H1 (cell line): ENCODE measurements around the gene RAB29. TPM values are rescaled to one million over a fixed set of nuclear protein-coding genes. Genes with fewer than 3 reads are reported as not detected.

ENCODE experiments used
- CTCF ChIA-PET: fragments of 300-600 bp; sonication (Branson Sonifier 250); formaldehyde crosslinking; loops from one replicate; lab custom pipeline; 2021; ENCODE audit not compliant: partially characterized antibody; lab: Charles Lee
- POLR2A ChIA-PET: fragments of 300-600 bp; sonication (Branson Sonifier 250); formaldehyde crosslinking; loops from one replicate; lab custom pipeline; 2021; ENCODE audit warnings: inconsistent platforms; ENCODE audit not compliant: partially characterized antibody; lab: Charles Lee
- DNase-seq, 2 experiments: peaks; one replicate each; pipeline versions ENCODE4 v3.0.0 to v3.0.0-alpha.2; 2010 to 2022; ENCODE audit warnings: low spot score in 2 of 2, low read depth in 1 of 2, mixed read lengths in 1 of 2
- FAIRE-seq: peaks from 2 replicates; lab custom pipeline; 2011; peaks lifted over from hg19 to GRCh38; lab: Jason Lieb, UNC
- H2AFZ ChIP-seq: 2 replicates; pipeline ENCODE4 v1.8.1; 2012; ENCODE audit warnings: low read length, inconsistent platforms
- H2AK5ac ChIP-seq: 2 replicates; pipeline ENCODE4 v1.6.1; 2013; ENCODE audit warnings: low read depth, low read length
- H2BK120ac ChIP-seq: replicated peaks from 2 replicates; pipeline ENCODE3; 2013; ENCODE audit warnings: low read depth, low read length, inconsistent platforms
- H2BK12ac ChIP-seq: 2 replicates; pipeline ENCODE4 v1.6.1; 2013; ENCODE audit warnings: low read depth, low read length
- H2BK15ac ChIP-seq: 2 replicates; pipeline ENCODE4 v1.6.1; 2013; ENCODE audit warnings: low read length
- H2BK20ac ChIP-seq: 2 replicates; pipeline ENCODE4 v1.6.1; 2013; ENCODE audit warnings: low read length
- H2BK5ac ChIP-seq: 2 replicates; pipeline ENCODE4 v1.6.1; 2013; ENCODE audit warnings: low read depth, low read length
- H3K14ac ChIP-seq: 2 replicates; pipeline ENCODE4 v1.6.1; 2013; ENCODE audit warnings: inconsistent platforms; ENCODE audit not compliant: insufficient read length
- H3K18ac ChIP-seq: 2 replicates; pipeline ENCODE4 v1.6.1; 2013; ENCODE audit warnings: low read length; ENCODE audit errors: extremely low read depth
- H3K23ac ChIP-seq: 2 replicates; pipeline ENCODE4 v1.6.1; 2013; ENCODE audit warnings: inconsistent platforms; ENCODE audit not compliant: insufficient read length
- H3K23me2 ChIP-seq: 2 replicates; pipeline ENCODE4 v1.6.1; 2013; ENCODE audit warnings: low read depth, low read length
- H3K27ac ChIP-seq: 2 replicates; pipeline ENCODE4 v1.6.1; 2011; ENCODE audit warnings: low read depth, low read length, inconsistent platforms
- H3K27me3 ChIP-seq, 4 experiments: replicated peaks in 1 of 4; 1 replicate in 1 of 4; 2 replicates in 3 of 4; pipeline versions ENCODE4 v1.6.1 to v1.8.1; 2011 to 2013; ENCODE audit warnings: low read length in 3 of 4, mild to moderate bottlenecking in 3 of 4, inconsistent platforms in 2 of 4, mixed read lengths in 2 of 4, moderate library complexity in 1 of 4; ENCODE audit not compliant: control insufficient read depth in 3 of 4, insufficient read depth in 3 of 4; ENCODE audit errors: extremely low read depth in 1 of 4
- H3K36me3 ChIP-seq, 4 experiments: 2 replicates each; pipeline versions ENCODE4 v1.6.1 to v1.8.1; 2011 to 2013; ENCODE audit warnings: mild to moderate bottlenecking in 4 of 4, low read length in 3 of 4, moderate library complexity in 2 of 4, control low read depth in 1 of 4, inconsistent platforms in 1 of 4; ENCODE audit not compliant: insufficient read depth in 4 of 4, control insufficient read depth in 2 of 4
- H3K4ac ChIP-seq: replicated peaks from 2 replicates; pipeline ENCODE3; 2013; ENCODE audit warnings: low read length, low read depth, mixed read lengths, inconsistent platforms; ENCODE audit not compliant: insufficient read length
- H3K4me1 ChIP-seq, 4 experiments: replicated peaks in 1 of 4; 1 replicate in 1 of 4; 2 replicates in 3 of 4; pipeline versions ENCODE4 v1.6.1 to v1.8.1; 2011 to 2013; ENCODE audit warnings: low read length in 3 of 4, inconsistent platforms in 2 of 4, mixed read lengths in 1 of 4; ENCODE audit not compliant: insufficient read depth in 4 of 4, control insufficient read depth in 3 of 4
- H3K4me2 ChIP-seq, 2 experiments: 2 replicates each; pipeline versions ENCODE4 v1.6.1 to v1.8.1; 2011 to 2013; ENCODE audit warnings: low read depth in 2 of 2, low read length in 2 of 2, control low read depth in 1 of 2, inconsistent platforms in 1 of 2, mild to moderate bottlenecking in 1 of 2; ENCODE audit not compliant: insufficient read depth in 1 of 2
- H3K4me3 ChIP-seq, 4 experiments: fragments of 200-600, 300-600 bp in 1 of 4; sonication (generic), shearing (Covaris generic), sonication (Bioruptor Twin) in 1 of 4; 2 replicates each; pipeline versions ENCODE4 v1.5.1 to v1.8.1; 2011 to 2016; ENCODE audit warnings: low read length in 4 of 4, low read depth in 3 of 4, control low read depth in 2 of 4, inconsistent platforms in 2 of 4, mild to moderate bottlenecking in 2 of 4, mixed read lengths in 1 of 4, moderate library complexity in 1 of 4; ENCODE audit not compliant: insufficient read depth in 2 of 4; ENCODE audit errors: extremely low read depth in 1 of 4
- H3K56ac ChIP-seq: replicated peaks from 2 replicates; pipeline ENCODE3; 2013; ENCODE audit warnings: low read depth, mild to moderate bottlenecking, mixed read lengths, low read length, inconsistent platforms; ENCODE audit not compliant: insufficient read length
- H3K79me1 ChIP-seq: 2 replicates; pipeline ENCODE4 v1.6.1; 2013; ENCODE audit warnings: low read depth, low read length, control low read depth
- H3K79me2 ChIP-seq, 2 experiments: 2 replicates each; pipeline versions ENCODE4 v1.6.1 to v1.8.1; 2012 to 2013; ENCODE audit warnings: low read length in 2 of 2, mild to moderate bottlenecking in 2 of 2, inconsistent platforms in 1 of 2; ENCODE audit not compliant: insufficient read depth in 2 of 2, control insufficient read depth in 1 of 2
- H3K9ac ChIP-seq, 4 experiments: replicated peaks in 1 of 4; 1 replicate in 1 of 4; 2 replicates in 3 of 4; pipeline versions ENCODE4 v1.6.1 to v1.8.1; 2011 to 2013; ENCODE audit warnings: low read depth in 3 of 4, low read length in 3 of 4, control low read depth in 2 of 4, mild to moderate bottlenecking in 2 of 4, moderate library complexity in 2 of 4, inconsistent platforms in 1 of 4; ENCODE audit errors: extremely low read depth in 1 of 4
- H3K9me3 ChIP-seq, 2 experiments: 2 replicates each; pipeline versions ENCODE4 v1.6.1 to v1.8.1; 2012 to 2013; ENCODE audit warnings: mild to moderate bottlenecking in 2 of 2, moderate library complexity in 2 of 2, control low read depth in 1 of 2, inconsistent platforms in 1 of 2, low read depth in 1 of 2, low read length in 1 of 2, mixed read lengths in 1 of 2; ENCODE audit not compliant: insufficient read depth in 2 of 2
- H4K20me1 ChIP-seq, 2 experiments: replicated peaks in 1 of 2; 2 replicates each; pipeline versions ENCODE3 to v1.8.1; 2011 to 2013; ENCODE audit warnings: inconsistent platforms in 2 of 2, low read length in 2 of 2, mild to moderate bottlenecking in 1 of 2; ENCODE audit not compliant: insufficient read depth in 2 of 2, control insufficient read depth in 1 of 2
- H4K5ac ChIP-seq: 2 replicates; pipeline ENCODE4 v1.6.1; 2013; ENCODE audit warnings: low read length, low read depth, mixed read lengths, inconsistent platforms; ENCODE audit not compliant: insufficient read length
- H4K8ac ChIP-seq: 2 replicates; pipeline ENCODE4 v1.8.0; 2013; ENCODE audit warnings: mild to moderate bottlenecking, moderate library complexity, low read length, inconsistent platforms; ENCODE audit not compliant: insufficient read depth; ENCODE audit errors: extremely low read depth
- H4K91ac ChIP-seq: replicated peaks from 2 replicates; pipeline ENCODE3; 2013; ENCODE audit warnings: low read length, mixed read lengths, inconsistent platforms; ENCODE audit not compliant: insufficient read length
- CTCF ChIP-seq, 3 experiments: IDR thresholded peaks; 1 replicate in 2 of 3; 2 replicates in 1 of 3; pipeline versions ENCODE4 v1.5.1 to v1.6.1; 2011; ENCODE audit warnings: low read length in 3 of 3, mild to moderate bottlenecking in 3 of 3, inconsistent platforms in 2 of 3, low read depth in 1 of 3, moderate library complexity in 1 of 3; ENCODE audit not compliant: insufficient read depth in 1 of 3; ENCODE audit errors: control extremely low read depth in 1 of 3
- GABPA ChIP-seq: IDR thresholded peaks from 2 replicates; pipeline ENCODE4 v1.6.1; 2011; ENCODE audit warnings: mild to moderate bottlenecking, low read length, moderate library complexity, borderline replicate concordance; ENCODE audit not compliant: insufficient read depth
- HDAC2 ChIP-seq, 2 experiments: fragments of 300-600 bp in 1 of 2; sonication (generic) in 1 of 2; IDR thresholded peaks; 2 replicates each; pipeline ENCODE4 v1.6.1; 2011 to 2012; ENCODE audit warnings: low read depth in 2 of 2, low read length in 2 of 2, mild to moderate bottlenecking in 2 of 2, moderate library complexity in 2 of 2, borderline replicate concordance in 1 of 2, inconsistent platforms in 1 of 2
- PHF8 ChIP-seq: fragments of 200-600 bp; sonication (generic); conservative IDR thresholded peaks from 2 replicates; pipeline ENCODE4 v1.7.1; 2012; ENCODE audit warnings: low read depth, mild to moderate bottlenecking, inconsistent platforms, low read length, moderate library complexity
- SP4 ChIP-seq: IDR thresholded peaks from 2 replicates; pipeline ENCODE4 v1.6.1; 2012; ENCODE audit warnings: low read length, inconsistent platforms
- WGBS, 2 experiments: shearing (Covaris generic) in 1 of 2; methylation state at CpG; one replicate each; pipeline versions ENCODE4 v1.1.6 to v1.1.7; 2013 to 2015; ENCODE audit warnings: low lambda C conversion rate in 2 of 2, mixed read lengths in 2 of 2, inconsistent platforms in 1 of 2, low coverage in 1 of 2, missing lambda C conversion rate in 1 of 2; ENCODE audit not compliant: insufficient replicate concordance in 2 of 2, insufficient coverage in 1 of 2, insufficient read length in 1 of 2; ENCODE audit errors: extremely low coverage in 1 of 2, missing lambda C conversion rate in 1 of 2; 5-methylcytosine and 5-hydroxymethylcytosine counted together
- polyA plus RNA-seq, 7 experiments: library from polyadenylated mRNA; depleted of rRNA in 3 of 7; stranded (reverse) in 5 of 7; unstranded in 2 of 7; fragments of >200 nt in 5 of 7; fragments of 200-250 nt in 2 of 7; gene quantifications; 1 replicate in 5 of 7; 2 replicates in 1 of 7; 4 replicates in 1 of 7; pipeline versions ENCODE4 v1.2.1 to v1.2.3, GENCODE V29; 2011 to 2013; ENCODE audit warnings: missing spikeins in 2 of 7, mixed read lengths in 2 of 7
- total RNA-seq: library from RNA; stranded (reverse); fragmentation: NEBNext Ultra II Directional; extraction: Animal tissue kit (Norgen Biotek cat#: 25700); gene quantifications from 2 replicates; pipeline ENCODE4 v1.2.1, GENCODE V29; 2021

The RAB29 gene
- total and polyA plus RNA-seq, 2 of the 8 experiments (the other 6 are each of a cell fraction or from before 2014, with no cell fraction given), result 10.1 to 17.3 TPM

GRCh38 chr1:205809942-205810345 is 34.7 kb upstream of the RAB29 start:
- Histone ChIP-seq H2AFZ (no peak overlapping the region), H2AK5ac (no peak overlapping the region), H2BK120ac (no peak overlapping the region), H3K27ac (no peak overlapping the region), H3K4me2 (no peak overlapping the region), H2BK20ac (peak overlapping the region; percentile 22; the same call in 1 of the 2 replicates), H2BK5ac (no peak overlapping the region; the same call in 1 of the 2 replicates), H3K79me2 (peaks cover 0 to 54% of the 10 kb centered on the region in 2 experiments; a peak in 2 of 4 replicates), H3K4me1 (peaks cover 2 to 7% (median 6%) of the 10 kb centered on the region in 4 experiments; a peak in 5 of 7 replicates), H3K9ac (no peak overlapping the region), H3K79me1 (peaks cover 17% of the 10 kb centered on the region), H4K91ac (no peak overlapping the region), H4K8ac (no peak overlapping the region), H3K14ac (no peak overlapping the region), H3K4ac (no peak overlapping the region), H3K23ac (no peak overlapping the region), H4K5ac (no peak overlapping the region), H2BK12ac (no peak overlapping the region), H3K27me3 (peaks cover 0 to 3% (median 0%) of the 10 kb centered on the region in 4 experiments; a peak in 2 of 7 replicates), H2BK15ac (no peak overlapping the region), H3K4me3 (no peak overlapping the region), H3K9me3 (no peaks in the 10 kb centered on the region), H3K23me2 (peaks cover 6% of the 10 kb centered on the region; the same call in 1 of the 2 replicates), H4K20me1 (peaks cover 3 to 15% of the 10 kb centered on the region in 2 experiments), H3K56ac (no peak overlapping the region), H3K18ac (no peak overlapping the region), H3K36me3 (peaks cover 7 to 11% (median 7%) of the 10 kb centered on the region in 4 experiments; a peak in 5 of 8 replicates)
- 91% methylated on average over 13 of the region's 14 CpGs; no CpG with 5 or more reads in 1 of the 2 experiments for WGBS, 2 experiments
- DNase-seq, result no peak
- POLR2A ChIA-PET, result interaction anchor here (0.8 to 1.4 kb wide), 3 partner anchors 10 to 61 kb away, joined by 4 to 6 read pairs (median 4); no protein-coding TSS in a partner anchor
- no peak for FAIRE-seq
- CTCF ChIA-PET, result interaction anchor here (0.8 to 6.1 kb wide), 15 partner anchors 10 to 297 kb away, joined by 3 to 79 read pairs (median 3); partner anchors contain the start of gene RAB29
- no peak for TF ChIP-seq SP4
- no peak for TF ChIP-seq GABPA
- no peak for TF ChIP-seq HDAC2 (IDR thresholded peaks at IDR 0.05; ENCODE audit: borderline replicate concordance in 1 of 2, low read depth in 2 of 2, low read length in 2 of 2)
- TF ChIP-seq CTCF (IDR thresholded peaks at IDR 0.05; ENCODE audit: control extremely low read depth in 1 of 3, insufficient read depth in 1 of 3, low read depth in 1 of 3, low read length in 3 of 3), result peak in 1 of 3 experiments; percentile 13; a peak in 1 of 4 replicates
- TF ChIP-seq PHF8, result no peak
